Smooth muscle cell (in vitro differentiated cells): ENCODE data around the gene DLG2. TPM values are rescaled to one million over a fixed set of nuclear protein-coding genes. Genes with fewer than 3 reads are reported as not detected.

Source experiments
- DNase-seq: peaks from one replicate; lab custom pipeline; 2025; ENCODE audit not compliant: unreplicated experiment; lab: John Stamatoyannopoulos, UW
- H2AFZ ChIP-seq: fragments of 200-600 bp; sonication (generic); 2 replicates; pipeline ENCODE4 v1.6.0; 2016; ENCODE audit warnings: antibody characterized with exemption, low read depth, mild to moderate bottlenecking
- H3F3A ChIP-seq: fragments of 200-600 bp; sonication (generic); 2 replicates; pipeline ENCODE4 v1.6.0; 2017; ENCODE audit warnings: antibody characterized with exemption, low read depth
- H3K27ac ChIP-seq: fragments of 200-600 bp; sonication (generic); 2 replicates; pipeline ENCODE4 v1.5.1; 2016; ENCODE audit warnings: low read depth, mild to moderate bottlenecking
- H3K27me3 ChIP-seq: fragments of 200-600 bp; sonication (generic); 2 replicates; pipeline ENCODE4 v1.6.1; 2016; ENCODE audit warnings: low read depth, mild to moderate bottlenecking
- H3K36me3 ChIP-seq: fragments of 200-600 bp; sonication (generic); 2 replicates; pipeline ENCODE4 v1.5.1; 2016; ENCODE audit warnings: low read depth
- H3K4me1 ChIP-seq: fragments of 200-600 bp; sonication (generic); 2 replicates; pipeline ENCODE4 v1.5.1; 2016; ENCODE audit warnings: low read depth
- H3K4me2 ChIP-seq: fragments of 200-600 bp; sonication (generic); 2 replicates; pipeline ENCODE4 v1.6.0; 2016; ENCODE audit warnings: mild to moderate bottlenecking
- H3K4me3 ChIP-seq: fragments of 200-600 bp; sonication (generic); 2 replicates; pipeline ENCODE4 v1.5.1; 2016; ENCODE audit warnings: mild to moderate bottlenecking
- H3K79me2 ChIP-seq: fragments of 200-600 bp; sonication (generic); 2 replicates; pipeline ENCODE4 v1.6.0; 2016; ENCODE audit warnings: low read depth, mild to moderate bottlenecking
- H3K9ac ChIP-seq: fragments of 200-600 bp; sonication (generic); 2 replicates; pipeline ENCODE4 v1.6.0; 2016; ENCODE audit warnings: low read depth
- H3K9me3 ChIP-seq: fragments of 200-600 bp; sonication (generic); replicated peaks from 2 replicates; pipeline ENCODE4 v1.5.1; 2016; ENCODE audit warnings: low read depth
- H4K20me1 ChIP-seq: fragments of 200-600 bp; sonication (generic); 2 replicates; pipeline ENCODE4 v1.6.0; 2016; ENCODE audit warnings: low read depth
- CTCF ChIP-seq: fragments of 200-600 bp; sonication (generic); IDR thresholded peaks from 2 replicates; pipeline ENCODE4 v1.5.1; 2017; ENCODE audit warnings: borderline replicate concordance, mild to moderate bottlenecking, antibody characterized with exemption; ENCODE audit not compliant: insufficient read depth, poor library complexity, severe bottlenecking
- WGBS: methylation state at CpG from one replicate; pipeline ENCODE4 v1.1.7; 2016; ENCODE audit warnings: low lambda C conversion rate; 5-methylcytosine and 5-hydroxymethylcytosine counted together
- polyA plus RNA-seq: library from polyadenylated mRNA; unstranded; fragments of >200 nt; fragmentation: Nextera tagmentation; extraction: Ambion mirVana; gene quantifications from 2 replicates; pipeline ENCODE4 v1.2.1, GENCODE V29; 2016
- total RNA-seq: library from RNA; depleted of rRNA; stranded (reverse); fragments of >200 nt; gene quantifications from 2 replicates; pipeline ENCODE4 v1.2.3, GENCODE V29; 2014

The DLG2 gene
- total and polyA plus RNA-seq, 2 experiments from 2014 or later, result 0.74 to 1.1 TPM

DNA sequence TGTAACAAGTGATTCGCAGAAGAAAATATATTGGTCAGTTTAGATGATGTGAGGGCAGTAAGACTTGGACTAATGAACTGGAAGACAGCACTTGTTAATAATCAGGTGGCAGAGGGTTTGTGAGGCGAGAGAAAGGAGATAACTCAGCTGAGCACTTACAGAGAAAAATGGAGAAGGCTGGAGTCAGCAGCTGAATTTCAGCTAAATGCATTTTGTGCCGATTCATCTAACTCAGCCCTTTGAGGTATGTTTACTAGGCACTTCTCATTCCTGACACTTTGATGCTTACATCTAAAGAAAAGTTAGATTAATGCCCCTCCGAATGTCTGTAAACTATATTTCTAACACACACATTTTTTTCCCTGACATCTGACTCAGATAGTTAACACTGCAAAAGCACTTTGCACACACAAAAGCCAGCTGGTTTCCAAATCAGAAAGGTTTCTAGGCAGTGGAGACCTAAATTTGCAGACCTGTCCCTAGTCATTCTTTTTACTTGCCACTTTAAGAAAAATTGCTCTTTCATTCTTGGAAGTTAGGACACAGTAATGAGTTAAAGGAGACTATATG is 1481.4 kb downstream of the DLG2 start:
- 76% methylated on average over 4 of the region's 4 CpGs for WGBS
- H3K4me1 ChIP-seq, result no peaks in the 10 kb centered on the region
- no peak overlapping the region for H3K27ac ChIP-seq
- H3K4me2 ChIP-seq, result no peak overlapping the region
- no peaks in the 10 kb centered on the region for H3K9me3 ChIP-seq
- H3K9ac ChIP-seq, result no peak overlapping the region
- H3K27me3 ChIP-seq, result no peaks in the 10 kb centered on the region
- no peak overlapping the region for H2AFZ ChIP-seq
- H3K79me2 ChIP-seq, result no peaks in the 10 kb centered on the region
- no peak for TF ChIP-seq CTCF
- no peak overlapping the region for H3K4me3 ChIP-seq
- DNase-seq, result no peak
- no peaks in the 10 kb centered on the region for H4K20me1 ChIP-seq
- H3K36me3 ChIP-seq, result no peaks in the 10 kb centered on the region
- H3F3A ChIP-seq, result no peaks in the 10 kb centered on the region

- H3F3A ChIP-seq, result no peaks in the 10 kb centered on the region
- no peak overlapping the region for H3K4me2 ChIP-seq
- no peaks in the 10 kb centered on the region for H3K79me2 ChIP-seq
- no peak overlapping the region for H3K9ac ChIP-seq
- no peaks in the 10 kb centered on the region for H3K27me3 ChIP-seq
- DNase-seq, result no peak
- H3K36me3 ChIP-seq, result no peaks in the 10 kb centered on the region
- no peaks in the 10 kb centered on the region for H3K4me1 ChIP-seq
- no peaks in the 10 kb centered on the region for H4K20me1 ChIP-seq
- H3K9me3 ChIP-seq, result no peaks in the 10 kb centered on the region
- H3K4me3 ChIP-seq, result no peak overlapping the region
- no peak overlapping the region for H3K27ac ChIP-seq
- H2AFZ ChIP-seq, result no peak overlapping the region
- TF ChIP-seq CTCF, result no peak
Observed at GRCh38 chr11:84144531-84144930, 1482.6 kb downstream of the DLG2 start.

- Histone ChIP-seq H3K9ac (no peak overlapping the region), H3K27me3 (no peaks in the 10 kb centered on the region), H2AFZ (no peak overlapping the region), H3K27ac (no peak overlapping the region), H3K9me3 (no peaks in the 10 kb centered on the region), H3K4me1 (no peaks in the 10 kb centered on the region), H3K4me3 (no peak overlapping the region), H3K79me2 (no peaks in the 10 kb centered on the region), H4K20me1 (no peaks in the 10 kb centered on the region), H3K4me2 (no peak overlapping the region), H3F3A (no peaks in the 10 kb centered on the region), H3K36me3 (no peaks in the 10 kb centered on the region)
- no peak for TF ChIP-seq CTCF
- no peak for DNase-seq
- 69% methylated on average over 3 of the region's 3 CpGs for WGBS
Observed at GRCh38 chr11:84142411-84142810, 1484.7 kb downstream of the DLG2 start.

DNA sequence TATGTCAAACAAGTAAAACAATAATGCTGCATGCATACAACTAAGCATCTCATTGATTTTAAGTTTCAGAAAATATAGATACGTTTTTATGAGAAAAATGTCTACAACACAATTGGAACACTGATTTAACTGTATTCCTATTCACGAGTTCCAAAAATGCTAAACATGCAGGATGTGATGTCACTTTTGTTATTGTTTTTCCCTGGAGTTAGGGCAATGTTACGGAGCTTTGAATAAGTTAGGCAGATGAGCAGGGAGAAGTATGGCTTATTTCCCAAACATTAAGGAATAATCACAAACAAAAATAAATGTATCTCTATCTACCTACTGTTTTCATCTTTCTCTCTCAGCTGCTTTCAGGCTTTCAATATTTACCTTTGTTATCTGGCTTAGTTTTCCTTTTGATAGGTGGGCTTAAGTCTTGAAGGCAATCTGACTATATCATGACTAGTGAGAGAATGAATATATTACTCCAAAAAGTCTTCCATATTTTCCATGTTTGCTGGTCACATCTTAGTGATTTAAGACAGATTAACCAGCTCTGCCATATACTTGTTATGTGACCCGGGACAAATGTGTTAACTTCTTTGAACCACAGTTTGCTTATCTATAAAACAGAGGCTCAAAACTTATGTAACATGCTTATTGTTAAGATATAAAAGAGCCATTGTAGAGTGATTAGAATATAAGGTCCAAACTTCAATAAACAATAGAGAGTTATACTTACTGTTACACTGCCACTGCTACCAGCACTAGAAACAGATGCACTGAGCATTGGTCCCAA is 1486.6 kb downstream of the DLG2 start:
- H3K9me3 ChIP-seq, result no peaks in the 10 kb centered on the region
- no peak for DNase-seq
- H4K20me1 ChIP-seq, result no peaks in the 10 kb centered on the region
- H2AFZ ChIP-seq, result no peak overlapping the region
- no peak overlapping the region for H3K4me3 ChIP-seq
- no peak for TF ChIP-seq CTCF
- H3K27me3 ChIP-seq, result no peaks in the 10 kb centered on the region
- no peaks in the 10 kb centered on the region for H3K79me2 ChIP-seq
- H3K27ac ChIP-seq, result no peak overlapping the region
- 72% methylated on average over 4 of the region's 4 CpGs for WGBS
- H3K36me3 ChIP-seq, result no peaks in the 10 kb centered on the region
- H3F3A ChIP-seq, result no peaks in the 10 kb centered on the region
- H3K9ac ChIP-seq, result no peak overlapping the region
- no peaks in the 10 kb centered on the region for H3K4me1 ChIP-seq
- no peak overlapping the region for H3K4me2 ChIP-seq
